H9 (cell line): Measurements from ENCODE around the gene CENPP. TPM values are rescaled to one million over a fixed set of nuclear protein-coding genes. Genes with fewer than 3 reads are reported as not detected.

ENCODE experiments used
- DNase-seq: peaks from one replicate; pipeline ENCODE4 v3.0.0-alpha.2; 2017
- H2AFZ ChIP-seq: one replicate; pipeline ENCODE4 v1.6.1; 2013; ENCODE audit warnings: mild to moderate bottlenecking, low read length, control low read depth, moderate library complexity
- H2AK5ac ChIP-seq: 2 replicates; pipeline ENCODE4 v1.6.1; 2013; ENCODE audit warnings: low read length, control low read depth, mixed read lengths; ENCODE audit not compliant: insufficient read length
- H2BK120ac ChIP-seq: one replicate; pipeline ENCODE4 v1.6.1; 2013; ENCODE audit warnings: low read depth, mild to moderate bottlenecking, low read length, control low read depth, inconsistent platforms; ENCODE audit not compliant: poor library complexity, severe bottlenecking
- H2BK12ac ChIP-seq: 2 replicates; pipeline ENCODE4 v1.6.1; 2013; ENCODE audit warnings: low read length, control low read depth, mixed read lengths, low read depth; ENCODE audit not compliant: insufficient read length
- H2BK15ac ChIP-seq: 2 replicates; pipeline ENCODE4 v1.6.1; 2013; ENCODE audit warnings: low read depth, low read length, control low read depth
- H2BK20ac ChIP-seq: one replicate; pipeline ENCODE4 v1.6.1; 2013; ENCODE audit warnings: low read depth, mild to moderate bottlenecking, low read length, control low read depth, inconsistent platforms; ENCODE audit not compliant: poor library complexity, severe bottlenecking
- H2BK5ac ChIP-seq: 2 replicates; pipeline ENCODE4 v1.6.1; 2013; ENCODE audit warnings: low read length, control low read depth, mixed read lengths; ENCODE audit not compliant: insufficient read length
- H3K14ac ChIP-seq: 2 replicates; pipeline ENCODE4 v1.6.1; 2013; ENCODE audit warnings: low read length, control low read depth; ENCODE audit not compliant: insufficient read depth
- H3K18ac ChIP-seq: 2 replicates; pipeline ENCODE4 v1.6.1; 2013; ENCODE audit warnings: low read depth, mild to moderate bottlenecking, mixed read lengths, low read length, control low read depth; ENCODE audit not compliant: insufficient read length
- H3K23ac ChIP-seq: 2 replicates; pipeline ENCODE4 v1.6.1; 2013; ENCODE audit warnings: low read length, control low read depth, mixed read lengths, low read depth; ENCODE audit not compliant: insufficient read length
- H3K23me2 ChIP-seq: 2 replicates; pipeline ENCODE4 v1.6.1; 2013; ENCODE audit warnings: low read depth, mild to moderate bottlenecking, mixed read lengths, low read length, control low read depth; ENCODE audit not compliant: insufficient read length, poor library complexity, severe bottlenecking
- H3K27ac ChIP-seq: 2 replicates; pipeline ENCODE4 v1.5.1; 2013; ENCODE audit warnings: low read length, control low read depth, mixed read lengths, low read depth; ENCODE audit not compliant: insufficient read length
- H3K27me3 ChIP-seq: 2 replicates; pipeline ENCODE4 v1.6.1; 2013; ENCODE audit warnings: low read length, control low read depth, inconsistent platforms; ENCODE audit not compliant: insufficient read depth
- H3K4ac ChIP-seq: 2 replicates; pipeline ENCODE4 v1.6.1; 2013; ENCODE audit warnings: low read depth, mild to moderate bottlenecking, control low read depth, inconsistent platforms, low read length, moderate library complexity
- H3K4me1 ChIP-seq: 2 replicates; pipeline ENCODE4 v1.6.1; 2013; ENCODE audit warnings: low read length, control low read depth, inconsistent platforms; ENCODE audit not compliant: insufficient read depth
- H3K4me2 ChIP-seq: 2 replicates; pipeline ENCODE4 v1.6.1; 2013; ENCODE audit warnings: low read length, control low read depth, mixed read lengths; ENCODE audit not compliant: insufficient read length, insufficient read depth
- H3K56ac ChIP-seq: 2 replicates; pipeline ENCODE4 v1.6.1; 2013; ENCODE audit warnings: low read depth, mild to moderate bottlenecking, mixed read lengths, low read length, control low read depth; ENCODE audit not compliant: insufficient read length
- H3K79me1 ChIP-seq: 2 replicates; pipeline ENCODE4 v1.6.1; 2013; ENCODE audit warnings: low read depth, mild to moderate bottlenecking, moderate library complexity, low read length, control low read depth, inconsistent platforms; ENCODE audit not compliant: insufficient read depth, poor library complexity, severe bottlenecking
- H3K79me2 ChIP-seq: 2 replicates; pipeline ENCODE4 v1.6.1; 2013; ENCODE audit warnings: low read length, control low read depth, inconsistent platforms; ENCODE audit not compliant: insufficient read depth
- H3K9ac ChIP-seq: 2 replicates; pipeline ENCODE4 v1.6.1; 2013; ENCODE audit warnings: low read length, control low read depth, mixed read lengths; ENCODE audit not compliant: insufficient read length; ENCODE audit errors: extremely low read depth
- H3K9me3 ChIP-seq: one replicate; pipeline ENCODE4 v1.6.1; 2013; ENCODE audit warnings: low read depth, low read length, inconsistent platforms; ENCODE audit not compliant: control insufficient read depth
- H3T11ph ChIP-seq: one replicate; pipeline ENCODE4 v1.6.1; 2013; ENCODE audit warnings: mild to moderate bottlenecking, low read length, control low read depth, inconsistent platforms
- H4K20me1 ChIP-seq: one replicate; pipeline ENCODE4 v1.6.1; 2013; ENCODE audit not compliant: control insufficient read depth, insufficient read length, insufficient read depth
- H4K5ac ChIP-seq: 2 replicates; pipeline ENCODE4 v1.6.1; 2013; ENCODE audit warnings: low read depth, mild to moderate bottlenecking, mixed read lengths, low read length, control low read depth; ENCODE audit not compliant: insufficient read length
- H4K8ac ChIP-seq: replicated peaks from 2 replicates; pipeline ENCODE4 v1.6.1; 2013; ENCODE audit warnings: low read length, control low read depth, mixed read lengths, low read depth; ENCODE audit not compliant: insufficient read length
- H4K91ac ChIP-seq: 2 replicates; pipeline ENCODE4 v1.6.1; 2013; ENCODE audit warnings: low read depth, mild to moderate bottlenecking, moderate library complexity, mixed read lengths, low read length, control low read depth; ENCODE audit not compliant: insufficient read length
- H3K27ac Mint-ChIP-seq, 3 experiments: 2 replicates in 2 of 3; 3 replicates in 1 of 3; pipeline ENCODE4 v1.8.0; 2020 to 2021; ENCODE audit warnings: mixed read lengths in 3 of 3, mild to moderate bottlenecking in 1 of 3, moderate library complexity in 1 of 3
- H3K27me3 Mint-ChIP-seq: 2 replicates; pipeline ENCODE4 v1.8.0; 2021; ENCODE audit warnings: low read depth, mild to moderate bottlenecking, moderate library complexity, mixed read lengths
- H3K36me3 Mint-ChIP-seq, 3 experiments: 2 replicates in 2 of 3; 3 replicates in 1 of 3; pipeline ENCODE4 v1.8.0; 2020 to 2021; ENCODE audit warnings: low read depth in 3 of 3, mixed read lengths in 3 of 3; ENCODE audit not compliant: insufficient read depth in 1 of 3
- H3K4me1 Mint-ChIP-seq, 2 experiments: 2 replicates each; pipeline ENCODE4 v1.8.0; 2020; ENCODE audit warnings: mixed read lengths in 2 of 2
- H3K4me3 Mint-ChIP-seq, 2 experiments: 2 replicates in 1 of 2; 3 replicates in 1 of 2; pipeline ENCODE4 v1.8.0; 2020 to 2021; ENCODE audit warnings: mild to moderate bottlenecking in 2 of 2, mixed read lengths in 2 of 2, moderate library complexity in 1 of 2
- H3K9me3 Mint-ChIP-seq, 2 experiments: 2 replicates in 1 of 2; 3 replicates in 1 of 2; pipeline ENCODE4 v1.8.0; 2020; ENCODE audit warnings: mild to moderate bottlenecking in 2 of 2, mixed read lengths in 2 of 2, moderate library complexity in 1 of 2
- total RNA-seq: library from RNA; stranded (reverse); gene quantifications from 2 replicates; pipeline ENCODE4 v1.2.1, GENCODE V29; 2021
- TF ChIP-seq, protein P1 (sequence below): fragments of 200-600 bp; sonication (generic); conservative IDR thresholded peaks from 3 replicates; pipeline ENCODE4 v1.8.0; 2021; ENCODE audit warnings: antibody characterized with exemption, mild to moderate bottlenecking

The CENPP gene
- total RNA-seq, 1 experiment from 2014 or later = 9.1 TPM

DNA sequence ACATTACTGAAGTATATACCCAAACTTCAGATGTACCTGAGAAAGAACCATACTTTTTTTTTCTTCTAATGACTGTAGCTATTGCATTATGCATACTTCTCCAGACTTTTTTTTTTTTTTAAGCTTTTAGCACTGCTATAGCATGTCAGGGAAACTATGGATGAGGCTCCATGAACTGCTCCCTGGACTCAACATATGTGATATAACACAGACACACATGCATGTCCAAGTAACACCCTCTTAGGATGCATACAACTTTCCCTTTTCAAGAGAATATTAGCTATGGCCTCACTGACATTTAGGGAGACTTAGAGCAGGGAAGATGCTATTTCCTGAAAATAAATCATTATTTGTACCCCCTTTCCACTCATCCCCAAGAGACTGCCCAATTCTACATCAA lies 157.1 kb downstream of the CENPP start:
- Histone ChIP-seq H3K4ac (no peak overlapping the region), H2AK5ac (no peak overlapping the region), H2BK120ac (no peak overlapping the region), H3K18ac (no peak overlapping the region), H3K23me2 (no peaks in the 10 kb centered on the region), H3K79me2 (no peaks in the 10 kb centered on the region), H4K20me1 (no peaks in the 10 kb centered on the region), H3K27me3 (no peaks in the 10 kb centered on the region), H3K27ac (no peak overlapping the region), H3K14ac (no peak overlapping the region), H2BK20ac (no peak overlapping the region), H2BK5ac (no peak overlapping the region), H3K79me1 (no peaks in the 10 kb centered on the region), H3K4me2 (no peak overlapping the region), H4K8ac (no peak overlapping the region), H4K5ac (no peak overlapping the region), H3K56ac (no peak overlapping the region), H3T11ph (no peak overlapping the region), H3K9me3 (no peaks in the 10 kb centered on the region), H3K9ac (no peak overlapping the region), H4K91ac (no peak overlapping the region), H3K23ac (no peak overlapping the region), H2BK15ac (no peak overlapping the region), H2AFZ (no peak overlapping the region), H2BK12ac (no peak overlapping the region), H3K4me1 (no peaks in the 10 kb centered on the region)
- Mint-ChIP-seq H3K9me3 (no peaks in the 10 kb centered on the region), H3K27ac (no peak overlapping the region), H3K27me3 (no peaks in the 10 kb centered on the region), H3K4me3 (no peak overlapping the region), H3K36me3 (no peaks in the 10 kb centered on the region), H3K4me1 (peaks cover 8 to 12% of the 10 kb centered on the region in 2 experiments)
- TF ChIP-seq, protein P1, sequence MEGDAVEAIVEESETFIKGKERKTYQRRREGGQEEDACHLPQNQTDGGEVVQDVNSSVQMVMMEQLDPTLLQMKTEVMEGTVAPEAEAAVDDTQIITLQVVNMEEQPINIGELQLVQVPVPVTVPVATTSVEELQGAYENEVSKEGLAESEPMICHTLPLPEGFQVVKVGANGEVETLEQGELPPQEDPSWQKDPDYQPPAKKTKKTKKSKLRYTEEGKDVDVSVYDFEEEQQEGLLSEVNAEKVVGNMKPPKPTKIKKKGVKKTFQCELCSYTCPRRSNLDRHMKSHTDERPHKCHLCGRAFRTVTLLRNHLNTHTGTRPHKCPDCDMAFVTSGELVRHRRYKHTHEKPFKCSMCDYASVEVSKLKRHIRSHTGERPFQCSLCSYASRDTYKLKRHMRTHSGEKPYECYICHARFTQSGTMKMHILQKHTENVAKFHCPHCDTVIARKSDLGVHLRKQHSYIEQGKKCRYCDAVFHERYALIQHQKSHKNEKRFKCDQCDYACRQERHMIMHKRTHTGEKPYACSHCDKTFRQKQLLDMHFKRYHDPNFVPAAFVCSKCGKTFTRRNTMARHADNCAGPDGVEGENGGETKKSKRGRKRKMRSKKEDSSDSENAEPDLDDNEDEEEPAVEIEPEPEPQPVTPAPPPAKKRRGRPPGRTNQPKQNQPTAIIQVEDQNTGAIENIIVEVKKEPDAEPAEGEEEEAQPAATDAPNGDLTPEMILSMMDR = no peak
- no peak for DNase-seq
